Esophagus squamous epithelium (tissue), 5 donors: Measurements from ENCODE around the gene CCDC13. TPM values are rescaled to one million over a fixed set of nuclear protein-coding genes. Genes with fewer than 3 reads are reported as not detected.
A peak's percentile ranks its signal among the peaks of the same experiment; 100 is the strongest.

Experiments
- DNase-seq: peaks from one replicate; lab custom pipeline; 2025; lab: John Stamatoyannopoulos, UW
- H3K27ac ChIP-seq, 4 donors: fragments of 200-600 bp; sonication (generic); one replicate each; pipeline ENCODE4 v1.5.1; 2016 to 2019; ENCODE audit warnings: mild to moderate bottlenecking in 1 of 4
- H3K27me3 ChIP-seq, 4 donors: fragments of 200-600 bp; sonication (generic); 1 replicate in 3 of 4; 2 replicates in 1 of 4; pipeline versions ENCODE4 v1.5.1 to v1.6.0; 2017 to 2021; ENCODE audit warnings: antibody characterized with exemption in 1 of 4
- H3K36me3 ChIP-seq, 3 donors: fragments of 200-600 bp; sonication (generic); one replicate each; pipeline ENCODE4 v1.5.1; 2016 to 2019
- H3K4me1 ChIP-seq, 3 donors: fragments of 200-600 bp; sonication (generic); one replicate each; pipeline ENCODE4 v1.5.1; 2017 to 2019
- H3K4me3 ChIP-seq, 4 donors: fragments of 200-600 bp; sonication (generic); 1 replicate in 3 of 4; 2 replicates in 1 of 4; pipeline ENCODE4 v1.5.1; 2016 to 2019; ENCODE audit warnings: mild to moderate bottlenecking in 2 of 4, moderate library complexity in 1 of 4
- H3K9me3 ChIP-seq, 3 donors: fragments of 200-600 bp; sonication (generic); one replicate each; pipeline ENCODE4 v1.5.1; 2016 to 2019
- POLR2A ChIP-seq, 4 donors: fragments of 450-650 bp; IDR thresholded peaks; one replicate each; pipeline ENCODE4 v1.6.1; 2017; ENCODE audit warnings: antibody characterized with exemption in 4 of 4, mild to moderate bottlenecking in 4 of 4, moderate library complexity in 3 of 4
- WGBS, 2 donors: methylation state at CpG; one replicate each; pipeline ENCODE4 v1.1.5; 2018; 5-methylcytosine and 5-hydroxymethylcytosine counted together
- intact Hi-C: fragments of 100-400 bp; cut with DNase I; formaldehyde crosslinking; loops from one replicate; pipeline ENCODE4 v1.15.0; 2022
- total RNA-seq, 4 donors: library from RNA; depleted of rRNA; stranded (reverse); fragments of >200 nt; gene quantifications; one replicate each; pipeline ENCODE4 v1.1.0, GENCODE V29; 2016
- TF ChIP-seq, protein P1 (sequence below), 6 experiments: fragments of 450-650 bp in 4 of 6; fragments of 200-600 bp in 2 of 6; sonication (generic) in 2 of 6; IDR thresholded peaks; one replicate each; pipeline ENCODE4 v1.5.1; 2016 to 2019; ENCODE audit warnings: antibody characterized with exemption in 6 of 6, mild to moderate bottlenecking in 4 of 6, moderate library complexity in 4 of 6
- donor health status: DM: yes; HTN: yes; CAD: no.

CCDC13 gene
- total RNA-seq, 4 donors from 2014 or later, result 0.62 to 1.3 TPM; not detected in 2

DNA sequence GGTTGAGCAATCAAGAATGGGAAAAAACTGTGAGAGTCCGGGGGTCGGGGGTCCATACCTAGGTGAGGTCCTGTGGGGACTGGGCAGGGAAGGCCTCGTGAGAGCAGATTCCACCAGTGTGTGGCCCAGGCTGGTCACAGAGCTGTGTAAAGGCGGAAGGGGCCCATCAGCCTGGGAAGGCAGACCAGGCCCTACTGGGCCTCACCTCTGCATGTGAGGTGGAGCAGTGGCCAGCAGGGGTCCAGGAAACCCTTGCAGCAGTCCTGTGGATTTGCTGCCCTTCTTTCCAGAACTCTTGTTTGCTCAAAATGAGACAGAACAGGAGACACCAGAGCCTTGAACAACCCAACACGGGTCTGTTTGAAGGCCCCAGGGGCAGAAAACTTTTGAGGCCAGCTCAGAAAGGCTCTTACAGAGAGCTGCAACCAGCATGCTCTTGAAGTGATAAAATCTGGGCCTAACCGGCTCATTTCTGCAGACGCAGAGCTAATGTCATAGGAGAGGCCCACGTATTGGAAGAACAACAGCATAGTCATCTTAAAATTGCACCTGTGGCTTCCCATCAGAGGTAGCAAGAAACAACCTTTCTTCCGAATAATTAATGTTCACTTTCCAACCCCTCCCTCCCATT, 40.1 kb downstream of the CCDC13 start:
- Histone ChIP-seq H3K36me3 (no peaks in the 10 kb centered on the region), H3K4me1 (peaks cover 0 to 19% (median 0%) of the 10 kb centered on the region in 3 donors), H3K4me3 (no peak overlapping the region), H3K27ac (no peak overlapping the region), H3K9me3 (no peaks in the 10 kb centered on the region), H3K27me3 (no peaks in the 10 kb centered on the region)
- WGBS, 2 donors, result 79 to 84% methylated on average over 8 to 9 of the region's 9 CpGs
- TF ChIP-seq POLR2A (IDR thresholded peaks at IDR 0.05), result no peak
- TF ChIP-seq, protein P1, sequence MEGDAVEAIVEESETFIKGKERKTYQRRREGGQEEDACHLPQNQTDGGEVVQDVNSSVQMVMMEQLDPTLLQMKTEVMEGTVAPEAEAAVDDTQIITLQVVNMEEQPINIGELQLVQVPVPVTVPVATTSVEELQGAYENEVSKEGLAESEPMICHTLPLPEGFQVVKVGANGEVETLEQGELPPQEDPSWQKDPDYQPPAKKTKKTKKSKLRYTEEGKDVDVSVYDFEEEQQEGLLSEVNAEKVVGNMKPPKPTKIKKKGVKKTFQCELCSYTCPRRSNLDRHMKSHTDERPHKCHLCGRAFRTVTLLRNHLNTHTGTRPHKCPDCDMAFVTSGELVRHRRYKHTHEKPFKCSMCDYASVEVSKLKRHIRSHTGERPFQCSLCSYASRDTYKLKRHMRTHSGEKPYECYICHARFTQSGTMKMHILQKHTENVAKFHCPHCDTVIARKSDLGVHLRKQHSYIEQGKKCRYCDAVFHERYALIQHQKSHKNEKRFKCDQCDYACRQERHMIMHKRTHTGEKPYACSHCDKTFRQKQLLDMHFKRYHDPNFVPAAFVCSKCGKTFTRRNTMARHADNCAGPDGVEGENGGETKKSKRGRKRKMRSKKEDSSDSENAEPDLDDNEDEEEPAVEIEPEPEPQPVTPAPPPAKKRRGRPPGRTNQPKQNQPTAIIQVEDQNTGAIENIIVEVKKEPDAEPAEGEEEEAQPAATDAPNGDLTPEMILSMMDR (IDR thresholded peaks at IDR 0.05), result peak in 1 of 6 experiments; percentile 6
- intact Hi-C loops, result no loop called here
- no peak for DNase-seq

DNA sequence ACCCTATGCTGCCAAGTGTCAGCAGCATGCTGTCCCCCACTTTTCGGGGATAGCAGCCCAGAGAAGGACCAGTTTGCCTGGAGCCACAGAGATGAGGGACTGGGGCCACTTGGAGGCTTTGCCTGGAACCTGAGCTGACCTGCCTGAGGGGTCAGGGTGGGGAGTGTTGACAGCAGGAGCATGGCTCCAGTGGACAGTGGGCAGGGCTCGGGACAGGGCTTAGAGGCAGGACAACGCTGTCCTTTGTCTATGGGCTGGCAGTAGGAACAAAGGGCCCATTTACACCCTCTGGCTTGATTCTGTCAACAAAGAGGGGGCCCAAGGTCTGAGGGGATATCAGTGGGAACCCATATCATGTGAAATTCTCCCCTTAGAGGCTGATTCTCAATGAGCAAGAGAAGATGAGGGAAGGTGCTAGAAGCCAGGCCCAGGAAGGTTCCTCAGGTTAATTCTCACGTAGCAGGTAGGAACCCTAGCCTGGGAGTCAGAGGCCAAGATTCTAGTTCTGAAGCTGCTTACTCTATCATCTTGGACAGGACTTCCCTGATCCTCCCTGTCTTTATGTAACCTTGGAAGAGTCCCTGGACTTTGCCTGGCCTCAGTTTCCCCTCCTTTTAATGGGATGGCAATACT, 40.7 kb downstream of the CCDC13 start:
- Histone ChIP-seq H3K9me3 (no peaks in the 10 kb centered on the region), H3K27ac (peak overlapping the region in 1 of 4 donors; percentile 12), H3K36me3 (no peaks in the 10 kb centered on the region), H3K27me3 (no peaks in the 10 kb centered on the region), H3K4me1 (peaks cover 0 to 20% (median 0%) of the 10 kb centered on the region in 3 donors), H3K4me3 (no peak overlapping the region)
- intact Hi-C loops, result no loop called here
- 92 to 100% methylated on average over 2 to 3 of the region's 4 CpGs for WGBS, 2 donors
- TF ChIP-seq, protein P1 (IDR thresholded peaks at IDR 0.05), result no peak
- TF ChIP-seq POLR2A (IDR thresholded peaks at IDR 0.05), result no peak
- no peak for DNase-seq

DNA sequence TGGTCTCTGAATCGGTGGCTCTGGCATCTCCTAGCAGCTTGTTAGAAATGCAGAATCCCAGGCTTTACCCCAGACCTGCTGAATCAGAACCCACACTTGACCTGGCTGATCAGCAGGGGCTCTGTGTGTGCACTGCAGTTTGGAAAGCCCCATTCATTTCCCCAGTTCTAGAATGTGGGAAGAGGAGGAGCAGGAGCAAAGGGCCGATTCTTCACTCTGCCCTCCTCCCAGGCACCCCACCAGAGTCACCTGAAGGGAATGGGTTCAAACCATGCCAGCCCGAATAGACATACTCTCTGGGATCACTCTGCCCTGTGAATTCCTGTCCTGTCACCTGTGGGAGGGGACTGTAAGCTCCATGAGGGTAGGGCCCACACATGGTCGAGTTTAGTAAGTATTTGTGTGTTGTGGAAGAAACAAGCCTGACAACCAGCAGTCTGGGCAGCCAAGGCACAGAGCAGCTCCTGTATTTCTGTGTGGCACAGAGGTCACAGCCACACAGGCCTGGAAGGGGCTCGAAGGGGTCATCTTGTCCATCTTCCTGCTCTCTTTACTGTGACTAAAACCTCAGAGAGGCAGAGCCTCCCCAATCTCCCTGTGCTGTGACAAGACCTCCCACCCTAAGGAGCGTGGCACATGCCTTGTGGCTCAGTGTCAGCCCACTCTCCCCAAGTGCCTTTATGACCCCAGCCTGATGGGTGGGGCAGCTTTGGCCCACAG, 41.4 kb downstream of the CCDC13 start:
- no peak overlapping the region for H3K4me3 ChIP-seq
- DNase-seq, result no peak
- intact Hi-C loops, result no loop called here

DNA sequence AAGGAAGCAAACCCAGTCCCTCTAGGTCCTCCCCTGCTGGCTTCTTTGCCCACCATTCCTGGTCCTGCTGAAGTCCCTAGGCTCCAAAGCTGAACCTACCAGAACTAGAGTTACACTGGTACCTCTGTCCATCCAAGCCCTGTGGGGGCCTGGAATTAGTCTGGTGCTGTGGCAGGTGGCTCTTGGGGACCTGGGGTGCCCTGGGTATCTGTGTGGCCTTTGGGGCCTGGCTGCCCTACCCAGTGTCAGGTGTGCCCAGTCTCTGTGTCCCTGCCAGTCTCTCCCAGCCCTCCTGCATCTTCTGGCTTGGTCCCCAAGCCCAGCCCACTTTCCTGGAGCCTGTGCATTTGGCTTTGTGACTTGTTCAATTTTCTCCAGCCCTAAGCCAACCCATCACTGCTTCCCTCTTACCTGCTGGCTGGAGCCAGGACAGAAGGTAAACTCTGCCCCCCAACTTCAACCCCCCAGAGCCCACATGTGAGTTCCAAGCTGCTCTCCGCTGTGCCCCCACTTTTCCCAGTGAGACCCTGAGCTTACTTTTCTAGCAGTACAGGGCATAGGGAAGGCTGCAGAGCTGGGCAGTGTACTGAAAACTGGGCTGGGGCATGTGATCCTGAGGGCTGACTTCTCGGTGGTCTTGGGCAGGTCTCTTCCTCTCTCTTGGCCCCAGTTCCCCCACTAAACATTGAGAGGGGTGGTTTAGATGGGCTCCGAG, 42.2 kb downstream of the CCDC13 start:
- 100% methylated on average over 1 of the region's 3 CpGs; no CpG with 5 or more reads in 1 of the 2 donors for WGBS, 2 donors
- Histone ChIP-seq H3K4me3 (no peak overlapping the region), H3K9me3 (no peaks in the 10 kb centered on the region), H3K36me3 (no peaks in the 10 kb centered on the region), H3K4me1 (peaks cover 0 to 20% (median 0%) of the 10 kb centered on the region in 3 donors), H3K27me3 (no peaks in the 10 kb centered on the region), H3K27ac (no peak overlapping the region)
- TF ChIP-seq, protein P1 (IDR thresholded peaks at IDR 0.05), result no peak
- TF ChIP-seq POLR2A (IDR thresholded peaks at IDR 0.05), result no peak
- no peak for DNase-seq
- intact Hi-C loops, result no loop called here

More for the DNA sequence above, 41.4 kb downstream of the CCDC13 start:
- H3K36me3 ChIP-seq, result no peaks in the 10 kb centered on the region
- 60 to 83% methylated on average over 1 of the region's 6 CpGs for WGBS, 2 donors
- peak overlapping the region in 1 of 4 donors; percentile 12 for H3K27ac ChIP-seq
- no peaks in the 10 kb centered on the region for H3K9me3 ChIP-seq
- H3K4me1 ChIP-seq, result peaks cover 0 to 20% (median 0%) of the 10 kb centered on the region in 3 donors
- no peak for TF ChIP-seq POLR2A (IDR thresholded peaks at IDR 0.05)
- no peaks in the 10 kb centered on the region for H3K27me3 ChIP-seq

DNA sequence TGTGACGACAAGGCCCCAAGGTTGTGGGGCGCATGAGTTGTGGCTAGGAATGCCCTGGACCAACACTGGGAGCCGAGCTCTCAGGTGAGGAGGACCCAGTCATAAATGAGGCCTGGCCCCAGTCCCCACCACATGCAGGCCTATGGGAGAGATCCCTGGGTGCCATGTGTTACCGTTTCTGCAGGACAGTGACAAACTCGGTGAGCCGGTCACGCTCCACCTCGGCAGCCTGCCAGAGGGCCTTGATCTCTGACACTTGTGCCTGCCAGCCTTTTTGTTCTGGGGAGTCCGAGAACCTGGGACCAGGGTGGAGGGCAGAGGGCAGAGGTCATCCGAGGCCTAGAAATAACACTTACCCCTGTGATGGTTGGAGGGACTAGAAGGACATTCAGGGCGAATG, 42.8 kb downstream of the CCDC13 start:
- 60 to 63% methylated on average over 2 to 8 of the region's 11 CpGs for WGBS, 2 donors
- peaks cover 0 to 20% (median 0%) of the 10 kb centered on the region in 3 donors for H3K4me1 ChIP-seq
- H3K36me3 ChIP-seq, result no peaks in the 10 kb centered on the region
- H3K9me3 ChIP-seq, result no peaks in the 10 kb centered on the region
- intact Hi-C loops, result no loop called here
- no peak overlapping the region for H3K27ac ChIP-seq
- TF ChIP-seq POLR2A (IDR thresholded peaks at IDR 0.05), result no peak
- TF ChIP-seq, protein P1 (IDR thresholded peaks at IDR 0.05), result no peak
- DNase-seq, result no peak
- H3K27me3 ChIP-seq, result no peaks in the 10 kb centered on the region
- H3K4me3 ChIP-seq, result no peak overlapping the region
